ENCODE measurements around the gene HNF4A.

HNF4A gene

GRCh38 chr20:44404204-44405181 is 49.0 kb downstream of the HNF4A start:
- no peak for DNase-seq (ENCODE audit: extremely low read depth in 1 of 2, low read depth in 1 of 2)

- no peak for DNase-seq (ENCODE audit: extremely low read depth in 1 of 2, low read depth in 1 of 2)
These were observed 49.8 kb downstream of the HNF4A start for GRCh38 chr20:44405257-44405656.

- no peak for DNase-seq (ENCODE audit: extremely low read depth in 1 of 2, low read depth in 1 of 2)
These were observed 50.5 kb downstream of the HNF4A start for GRCh38 chr20:44405785-44406571.

GRCh38 chr20:44406572-44407137 is 51.2 kb downstream of the HNF4A start:
- no peak for DNase-seq (ENCODE audit: extremely low read depth in 1 of 2, low read depth in 1 of 2)

- no peak for DNase-seq (ENCODE audit: extremely low read depth in 1 of 2, low read depth in 1 of 2)
These were observed 52.1 kb downstream of the HNF4A start for GRCh38 chr20:44407402-44408184.

GRCh38 chr20:44409132-44409600 is 53.7 kb downstream of the HNF4A start:
- DNase-seq (ENCODE audit: extremely low read depth in 1 of 2, low read depth in 1 of 2), result no peak

GRCh38 chr20:44410583-44411019 is 55.1 kb downstream of the HNF4A start:
- DNase-seq (ENCODE audit: extremely low read depth in 1 of 2, low read depth in 1 of 2), result no peak

- no peak for DNase-seq (ENCODE audit: extremely low read depth in 1 of 2, low read depth in 1 of 2)
These were observed 55.7 kb downstream of the HNF4A start for GRCh38 chr20:44411020-44411756.

GRCh38 chr20:44411757-44412401 is 56.4 kb downstream of the HNF4A start:
- no peak for DNase-seq (ENCODE audit: extremely low read depth in 1 of 2, low read depth in 1 of 2)

- no peak for DNase-seq (ENCODE audit: extremely low read depth in 1 of 2, low read depth in 1 of 2)
These were observed 57.1 kb downstream of the HNF4A start for GRCh38 chr20:44412402-44413144.

GRCh38 chr20:44413575-44414345 is 58.3 kb downstream of the HNF4A start:
- DNase-seq (ENCODE audit: extremely low read depth in 1 of 2, low read depth in 1 of 2), result no peak

GRCh38 chr20:44414346-44414714 is 58.8 kb downstream of the HNF4A start:
- no peak for DNase-seq (ENCODE audit: extremely low read depth in 1 of 2, low read depth in 1 of 2)

- DNase-seq (ENCODE audit: extremely low read depth in 1 of 2, low read depth in 1 of 2), result no peak
These were observed 59.3 kb downstream of the HNF4A start for GRCh38 chr20:44414808-44415207.

- no peak for DNase-seq (ENCODE audit: extremely low read depth in 1 of 2, low read depth in 1 of 2)
These were observed 60.6 kb downstream of the HNF4A start for GRCh38 chr20:44415833-44416715.

GRCh38 chr20:44418069-44418905 is 62.8 kb downstream of the HNF4A start:
- DNase-seq (ENCODE audit: extremely low read depth in 1 of 2, low read depth in 1 of 2), result no peak
